IMR-90 (cell line): ENCODE data around the gene ENTPD1. TPM values are rescaled to one million over a fixed set of nuclear protein-coding genes. Genes with fewer than 3 reads are reported as not detected.

Source experiments
- ATAC-seq: fragments of 200-7000 bp; cut with Tn5 transposase; 2 replicates; pipeline ENCODE4 v1.9.1; 2020; ENCODE audit warnings: low read depth, mild to moderate bottlenecking, moderate library complexity
- BruUV-seq: library from RNA; stranded (reverse); fragments of 400-500 nt; replicated peaks from 2 replicates; lab custom pipeline; 2021; lab: Mats Ljungman, UMichigan
- CTCF ChIA-PET: fragments of 300-600 bp; formaldehyde crosslinking; extraction: SDS; loops from one replicate; lab custom pipeline; 2021; ENCODE audit warnings: antibody characterized with exemption; lab: Yijun Ruan, JAX
- POLR2A ChIA-PET: fragments of 300-600 bp; sonication (Branson Sonifier 250); formaldehyde crosslinking; loops from one replicate; lab custom pipeline; 2022; ENCODE audit warnings: antibody characterized with exemption; ENCODE audit not compliant: unreplicated experiment; lab: Charles Lee
- DNase-seq: peaks from one replicate; pipeline ENCODE4 v3.0.0; 2013
- H2AFZ ChIP-seq: replicated peaks from 2 replicates; pipeline ENCODE3; 2013; ENCODE audit warnings: low read length, mild to moderate bottlenecking; ENCODE audit not compliant: poor library complexity
- H2AK5ac ChIP-seq: 2 replicates; pipeline ENCODE4 v1.6.1; 2013; ENCODE audit warnings: low read depth, low read length, inconsistent platforms
- H2AK9ac ChIP-seq: replicated peaks from 2 replicates; pipeline ENCODE3; 2013; ENCODE audit warnings: mild to moderate bottlenecking, low read depth, low read length, moderate library complexity; ENCODE audit not compliant: poor library complexity
- H2BK120ac ChIP-seq: 2 replicates; pipeline ENCODE4 v1.6.1; 2013; ENCODE audit warnings: low read depth, low read length, inconsistent platforms
- H2BK15ac ChIP-seq: 3 replicates; pipeline ENCODE4 v1.6.1; 2013; ENCODE audit warnings: low read depth, low read length, inconsistent platforms
- H2BK20ac ChIP-seq: 2 replicates; pipeline ENCODE4 v1.6.1; 2013; ENCODE audit warnings: low read depth, mild to moderate bottlenecking, inconsistent platforms, low read length, moderate library complexity
- H2BK5ac ChIP-seq: 2 replicates; pipeline ENCODE4 v1.6.1; 2013; ENCODE audit warnings: mild to moderate bottlenecking, low read depth, low read length, inconsistent platforms; ENCODE audit not compliant: poor library complexity, severe bottlenecking
- H3K14ac ChIP-seq: replicated peaks from 2 replicates; pipeline ENCODE4 v1.6.1; 2013; ENCODE audit warnings: low read depth, low read length, inconsistent platforms
- H3K18ac ChIP-seq: 2 replicates; pipeline ENCODE4 v1.6.1; 2013; ENCODE audit warnings: low read depth, low read length, control low read depth
- H3K23ac ChIP-seq: 2 replicates; pipeline ENCODE4 v1.6.1; 2013; ENCODE audit warnings: low read depth, low read length, inconsistent platforms
- H3K27ac ChIP-seq: 2 replicates; pipeline ENCODE4 v1.5.1; 2013; ENCODE audit warnings: mild to moderate bottlenecking, control low read depth, low read length; ENCODE audit not compliant: insufficient read depth
- H3K27me3 ChIP-seq: 2 replicates; pipeline ENCODE4 v1.6.1; 2013; ENCODE audit warnings: low read length; ENCODE audit not compliant: control insufficient read depth, insufficient read depth
- H3K36me3 ChIP-seq: 2 replicates; pipeline ENCODE4 v1.6.1; 2013; ENCODE audit warnings: low read length, mixed read lengths; ENCODE audit not compliant: control insufficient read depth, insufficient read depth
- H3K4ac ChIP-seq: 2 replicates; pipeline ENCODE4 v1.6.1; 2013; ENCODE audit warnings: low read depth, low read length, inconsistent platforms
- H3K4me1 ChIP-seq: 2 replicates; pipeline ENCODE4 v1.6.1; 2013; ENCODE audit warnings: low read length, mixed read lengths; ENCODE audit not compliant: control insufficient read depth, insufficient read depth
- H3K4me2 ChIP-seq: 2 replicates; pipeline ENCODE4 v1.6.1; 2013; ENCODE audit warnings: low read depth, mild to moderate bottlenecking, control low read depth, low read length, moderate library complexity
- H3K4me3 ChIP-seq: 2 replicates; pipeline ENCODE4 v1.5.1; 2013; ENCODE audit warnings: low read depth, mild to moderate bottlenecking, control low read depth, low read length, moderate library complexity; ENCODE audit not compliant: insufficient read depth
- H3K56ac ChIP-seq: 2 replicates; pipeline ENCODE4 v1.6.1; 2013; ENCODE audit warnings: low read length, inconsistent platforms; ENCODE audit not compliant: insufficient read depth; ENCODE audit errors: extremely low read depth
- H3K79me1 ChIP-seq, 2 experiments: 2 replicates each; pipeline ENCODE4 v1.6.1; 2013; ENCODE audit warnings: low read length in 2 of 2, inconsistent platforms in 1 of 2, low read depth in 1 of 2
- H3K9ac ChIP-seq: 2 replicates; pipeline ENCODE4 v1.6.1; 2013; ENCODE audit warnings: low read depth, low read length, control low read depth
- H3K9me1 ChIP-seq: 2 replicates; pipeline ENCODE4 v1.6.1; 2013; ENCODE audit warnings: low read length, inconsistent platforms; ENCODE audit not compliant: insufficient read depth
- H3K9me3 ChIP-seq: 2 replicates; pipeline ENCODE4 v1.6.1; 2013; ENCODE audit warnings: low read length; ENCODE audit not compliant: control insufficient read depth, insufficient read depth
- H4K20me1 ChIP-seq: 2 replicates; pipeline ENCODE4 v1.6.1; 2013; ENCODE audit warnings: low read length, inconsistent platforms; ENCODE audit not compliant: insufficient read depth
- H4K5ac ChIP-seq: 2 replicates; pipeline ENCODE4 v1.6.1; 2013; ENCODE audit warnings: mild to moderate bottlenecking, low read depth, low read length, control low read depth
- H4K8ac ChIP-seq, 2 experiments: 2 replicates each; pipeline ENCODE4 v1.6.1; 2013; ENCODE audit warnings: low read depth in 2 of 2, low read length in 2 of 2, control low read depth in 1 of 2, inconsistent platforms in 1 of 2
- H4K91ac ChIP-seq: 2 replicates; pipeline ENCODE4 v1.6.1; 2013; ENCODE audit warnings: low read depth, low read length, inconsistent platforms; ENCODE audit not compliant: insufficient read depth
- BHLHE40 ChIP-seq: fragments of 150-350 bp; IDR thresholded peaks from 2 replicates; pipeline ENCODE4 v1.6.1; 2016; ENCODE audit warnings: mild to moderate bottlenecking, low read depth, low read length
- CEBPB ChIP-seq: IDR thresholded peaks from 2 replicates; pipeline ENCODE4 v1.6.1; 2012; ENCODE audit warnings: low read depth, low read length, improper control_type of control experiment
- CHD1 ChIP-seq: IDR thresholded peaks from 2 replicates; pipeline ENCODE4 v1.6.1; 2012; ENCODE audit warnings: low read depth, low read length, improper control_type of control experiment
- FOS ChIP-seq: fragments of 150-350 bp; IDR thresholded peaks from 2 replicates; pipeline ENCODE4 v1.6.1; 2016; ENCODE audit warnings: low read depth, low read length
- MAFK ChIP-seq: IDR thresholded peaks from 2 replicates; pipeline ENCODE4 v1.6.1; 2012; ENCODE audit warnings: low read depth, low read length, improper control_type of control experiment
- MAZ ChIP-seq: IDR thresholded peaks from 2 replicates; pipeline ENCODE4 v1.6.1; 2012; ENCODE audit warnings: low read depth, mild to moderate bottlenecking, low read length, improper control_type of control experiment, moderate library complexity, borderline replicate concordance
- MXI1 ChIP-seq: IDR thresholded peaks from 2 replicates; pipeline ENCODE4 v1.6.1; 2012; ENCODE audit warnings: low read depth, mild to moderate bottlenecking, low read length, moderate library complexity, borderline replicate concordance
- POLR2A ChIP-seq: IDR thresholded peaks from 2 replicates; pipeline ENCODE4 v1.6.1; 2012; ENCODE audit warnings: mild to moderate bottlenecking, low read depth, low read length
- RAD21 ChIP-seq: IDR thresholded peaks from 2 replicates; pipeline ENCODE4 v1.6.1; 2012; ENCODE audit warnings: low read length, improper control_type of control experiment
- RCOR1 ChIP-seq: IDR thresholded peaks from 2 replicates; pipeline ENCODE4 v1.6.1; 2012; ENCODE audit warnings: mild to moderate bottlenecking, low read length, improper control_type of control experiment; ENCODE audit not compliant: insufficient replicate concordance
- WGBS, 2 experiments: methylation state at CpG; one replicate each; pipeline versions ENCODE4 v1.1.5 to v1.1.7; 2013; ENCODE audit warnings: missing lambda C conversion rate in 2 of 2; ENCODE audit not compliant: insufficient read length in 1 of 2; ENCODE audit errors: extremely low coverage in 2 of 2; 5-methylcytosine and 5-hydroxymethylcytosine counted together
- dilution Hi-C: fragments of 300-500 bp; cut with HindIII; formaldehyde crosslinking; loops from one replicate; pipeline ENCODE4 v1.14.3; 2018; ENCODE audit warnings: low sequenced_read_pairs; ENCODE audit not compliant: unreplicated experiment
- in situ Hi-C: fragments of 300-500 bp; cut with MboI; formaldehyde crosslinking; loops from 3 replicates; pipeline ENCODE4 v1.14.3; 2019; ENCODE audit warnings: low sequenced_read_pairs, inconsistent platforms, mixed read lengths
- intact Hi-C: fragments of 100-400 bp; cut with micrococcal nuclease; formaldehyde crosslinking; loops from 2 replicates; pipeline ENCODE4 v1.10.0; 2022
- polyA plus RNA-seq, 3 experiments: library from polyadenylated mRNA; depleted of rRNA; stranded (reverse); fragments of >200 nt; gene quantifications; 2 replicates each; pipeline ENCODE4 v1.2.3, GENCODE V29; 2012; ENCODE audit warnings: low replicate concordance in 1 of 3
- total RNA-seq: library from RNA; depleted of rRNA; stranded (reverse); fragments of >200 nt; gene quantifications from 2 replicates; pipeline ENCODE4 v1.2.3, GENCODE V29; 2012
- TF ChIP-seq, protein P1 (sequence below): fragments of 150-350 bp; IDR thresholded peaks from 2 replicates; pipeline ENCODE4 v1.6.1; 2017; ENCODE audit warnings: mild to moderate bottlenecking, antibody characterized with exemption, low read length, low read depth

Gene ENTPD1
- total and polyA plus RNA-seq, 2 of the 4 experiments (the other 2 are of a cell fraction) = under 0.01 TPM; not detected in 1

DNA sequence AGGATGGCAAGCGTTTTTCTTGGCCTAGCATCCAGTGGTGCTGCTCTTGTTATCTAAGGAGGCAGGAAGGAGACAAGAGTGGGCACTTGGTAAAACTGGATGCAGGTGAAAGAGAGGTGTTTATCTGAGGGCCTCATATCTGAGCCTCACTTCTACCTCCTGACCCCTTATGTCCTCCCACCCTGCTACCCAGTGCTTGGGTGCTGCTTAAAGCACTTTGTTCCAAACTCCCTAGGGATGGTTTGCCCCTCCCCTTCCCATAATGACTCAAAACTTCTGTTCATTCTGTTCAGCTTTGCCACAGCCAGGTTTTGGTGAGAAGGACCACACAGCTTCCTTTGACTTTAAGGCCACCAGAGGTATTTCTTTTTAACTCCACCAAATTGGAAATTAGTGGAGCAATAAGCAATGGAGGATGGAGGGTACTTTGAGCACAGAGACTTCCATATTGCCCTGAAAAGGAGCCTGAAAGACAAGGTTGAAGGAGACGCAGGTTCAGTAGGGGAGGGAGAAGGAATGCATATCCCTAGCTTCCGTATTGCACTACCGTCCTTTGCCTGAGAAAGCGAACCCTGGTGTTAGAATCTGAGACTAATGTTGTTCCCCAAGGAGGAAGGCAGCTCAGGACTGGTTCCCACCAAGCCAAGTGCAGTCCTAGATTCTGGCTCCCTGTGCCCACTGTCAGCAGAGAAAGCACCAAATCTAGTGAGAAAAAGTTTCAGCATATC, 30.1 kb downstream of the ENTPD1 start:
- dilution Hi-C loops (no loop called here), intact Hi-C loops (no loop called here), in situ Hi-C loops (no loop called here)
- ChIA-PET CTCF (interaction anchor here (1.2 kb wide), 1 partner anchor 42 kb away, joined by 3 read pairs; no protein-coding TSS in a partner anchor), POLR2A (interaction anchor here (0.6 kb wide), 1 partner anchor 96 kb away, joined by 4 read pairs; no protein-coding TSS in a partner anchor)
- H2AK5ac ChIP-seq = peak overlapping the region; percentile 51; the same call in 1 of the 2 replicates
- no peak overlapping the region for H3K4me3 ChIP-seq
- no peak overlapping the region for H2AK9ac ChIP-seq
- no peak overlapping the region for H4K5ac ChIP-seq
- no peak overlapping the region for H2BK20ac ChIP-seq
- H3K4ac ChIP-seq = no peak overlapping the region
- H3K4me2 ChIP-seq = no peak overlapping the region
- H3K9me3 ChIP-seq = no peaks in the 10 kb centered on the region
- H2BK15ac ChIP-seq = no peak overlapping the region
- no peaks in the 10 kb centered on the region for H3K36me3 ChIP-seq
- H3K79me1 ChIP-seq = no peaks in the 10 kb centered on the region
- no peaks in the 10 kb centered on the region for H4K20me1 ChIP-seq
- no peak for DNase-seq
- TF ChIP-seq MAFK (no peak), MXI1 (no peak), BHLHE40 (no peak), FOS (no peak), RAD21 (no peak), CHD1 (no peak), MAZ (no peak), RCOR1 (no peak), CEBPB (no peak), POLR2A (no peak)
- TF ChIP-seq, protein P1, sequence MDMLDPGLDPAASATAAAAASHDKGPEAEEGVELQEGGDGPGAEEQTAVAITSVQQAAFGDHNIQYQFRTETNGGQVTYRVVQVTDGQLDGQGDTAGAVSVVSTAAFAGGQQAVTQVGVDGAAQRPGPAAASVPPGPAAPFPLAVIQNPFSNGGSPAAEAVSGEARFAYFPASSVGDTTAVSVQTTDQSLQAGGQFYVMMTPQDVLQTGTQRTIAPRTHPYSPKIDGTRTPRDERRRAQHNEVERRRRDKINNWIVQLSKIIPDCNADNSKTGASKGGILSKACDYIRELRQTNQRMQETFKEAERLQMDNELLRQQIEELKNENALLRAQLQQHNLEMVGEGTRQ = no peak
- no peaks in the 10 kb centered on the region for H3K27me3 ChIP-seq
- H3K18ac ChIP-seq = no peak overlapping the region; the same call in 1 of the 2 replicates
- H2AFZ ChIP-seq = no peak overlapping the region
- no CpG with 5 or more reads among the region's 5 CpGs for WGBS, 2 experiments
- H4K91ac ChIP-seq = no peak overlapping the region
- no peak overlapping the region for H3K14ac ChIP-seq
- H3K23ac ChIP-seq = no peak overlapping the region
- H3K56ac ChIP-seq = no peak overlapping the region
- no peak overlapping the region for H2BK120ac ChIP-seq
- no TSS peak for BruUV-seq
- H4K8ac ChIP-seq = no peak overlapping the region
- no peak overlapping the region for H3K9ac ChIP-seq
- H2BK5ac ChIP-seq = no peak overlapping the region
- H3K9me1 ChIP-seq = no peaks in the 10 kb centered on the region
- ATAC-seq = no peak
- H3K27ac ChIP-seq = no peak overlapping the region
- no peaks in the 10 kb centered on the region for H3K4me1 ChIP-seq
